ENCODE measurements around the gene CEP76. TPM values are rescaled to one million over a fixed set of nuclear protein-coding genes. Genes with fewer than 3 reads are reported as not detected.
A peak's percentile ranks its signal among the peaks of the same experiment; 100 is the strongest.

The CEP76 gene
- total RNA-seq, 1 donor from 2014 or later, result 9.5 TPM

GRCh38 chr18:12751503-12751884 is 49.0 kb upstream of the CEP76 start:
- FAIRE-seq, result no peak
- H3K4me2 ChIP-seq (ENCODE audit: low read length), result no peak overlapping the region
- no peaks in the 10 kb centered on the region for H3K79me2 ChIP-seq (ENCODE audit: insufficient read depth, low read length)

GRCh38 chr18:12750715-12751502 is 48.4 kb upstream of the CEP76 start:
- no peak overlapping the region for H2AFZ ChIP-seq (ENCODE audit: low read depth, low read length)
- H3K9me3 ChIP-seq (ENCODE audit: insufficient read depth, low read depth, low read length), result no peaks in the 10 kb centered on the region
- no peaks in the 10 kb centered on the region for H3K36me3 ChIP-seq (ENCODE audit: insufficient read depth, low read length)
- DNase-seq (ENCODE audit: low read depth) (no peak), FAIRE-seq (no peak)
- Mint-ChIP-seq H3K27ac (ENCODE audit: unreplicated experiment) (no peak overlapping the region), H3K4me1 (ENCODE audit: low read depth, unreplicated experiment) (peaks cover 19% of the 10 kb centered on the region), H3K36me3 (ENCODE audit: low read depth, unreplicated experiment) (no peaks in the 10 kb centered on the region), H3K4me3 (ENCODE audit: unreplicated experiment) (no peak overlapping the region), H3K27me3 (ENCODE audit: low read depth, unreplicated experiment) (no peaks in the 10 kb centered on the region), H3K9me3 (ENCODE audit: unreplicated experiment) (peaks cover 2% of the 10 kb centered on the region)
- TF ChIP-seq CTCF (IDR thresholded peaks at IDR 0.05; ENCODE audit: insufficient read depth, low read depth, low read length), result no peak
- TF ChIP-seq EZH2 (IDR thresholded peaks at IDR 0.05; ENCODE audit: insufficient read depth, low read length), result no peak
- no peak overlapping the region for H3K4me3 ChIP-seq (ENCODE audit: insufficient read depth, low read depth, low read length)
- no peaks in the 10 kb centered on the region for H3K79me2 ChIP-seq (ENCODE audit: insufficient read depth, low read length)
- no peaks in the 10 kb centered on the region for H3K4me1 ChIP-seq (ENCODE audit: insufficient read depth, low read length)
- H3K9ac ChIP-seq (ENCODE audit: low read length), result no peak overlapping the region
- no peak overlapping the region for H3K27ac ChIP-seq (ENCODE audit: low read depth, low read length)
- no peaks in the 10 kb centered on the region for H4K20me1 ChIP-seq (ENCODE audit: insufficient read depth, low read length)
- no peaks in the 10 kb centered on the region for H3K27me3 ChIP-seq (ENCODE audit: insufficient read depth, low read length)
- no peak overlapping the region for H3K4me2 ChIP-seq (ENCODE audit: low read length)

More at GRCh38 chr18:12751503-12751884, 49.0 kb upstream of the CEP76 start:
- Histone ChIP-seq H3K27ac (ENCODE audit: low read depth, low read length) (no peak overlapping the region), H3K27me3 (ENCODE audit: insufficient read depth, low read length) (no peaks in the 10 kb centered on the region), H3K9ac (ENCODE audit: low read length) (no peak overlapping the region), H3K4me1 (ENCODE audit: insufficient read depth, low read length) (no peaks in the 10 kb centered on the region), H3K36me3 (ENCODE audit: insufficient read depth, low read length) (no peaks in the 10 kb centered on the region), H3K4me3 (ENCODE audit: insufficient read depth, low read depth, low read length) (no peak overlapping the region), H2AFZ (ENCODE audit: low read depth, low read length) (no peak overlapping the region), H4K20me1 (ENCODE audit: insufficient read depth, low read length) (no peaks in the 10 kb centered on the region), H3K9me3 (ENCODE audit: insufficient read depth, low read depth, low read length) (no peaks in the 10 kb centered on the region)
- TF ChIP-seq EZH2 (IDR thresholded peaks at IDR 0.05; ENCODE audit: insufficient read depth, low read length) (no peak), CTCF (IDR thresholded peaks at IDR 0.05; ENCODE audit: insufficient read depth, low read depth, low read length) (no peak)
- Mint-ChIP-seq H3K4me1 (ENCODE audit: low read depth, unreplicated experiment) (peaks cover 19% of the 10 kb centered on the region), H3K4me3 (ENCODE audit: unreplicated experiment) (no peak overlapping the region), H3K9me3 (ENCODE audit: unreplicated experiment) (peaks cover 2% of the 10 kb centered on the region), H3K27me3 (ENCODE audit: low read depth, unreplicated experiment) (no peaks in the 10 kb centered on the region), H3K27ac (ENCODE audit: unreplicated experiment) (no peak overlapping the region), H3K36me3 (ENCODE audit: low read depth, unreplicated experiment) (no peaks in the 10 kb centered on the region)
- no peak for DNase-seq (ENCODE audit: low read depth)

- no peaks in the 10 kb centered on the region for H3K9me3 ChIP-seq (ENCODE audit: insufficient read depth, low read depth, low read length)
- H3K9ac ChIP-seq (ENCODE audit: low read length), result no peak overlapping the region
- no peak overlapping the region for H3K4me3 Mint-ChIP-seq (ENCODE audit: unreplicated experiment)
- no peak overlapping the region for H3K27ac ChIP-seq (ENCODE audit: low read depth, low read length)
- H3K27ac Mint-ChIP-seq (ENCODE audit: unreplicated experiment), result no peak overlapping the region
- no peaks in the 10 kb centered on the region for H4K20me1 ChIP-seq (ENCODE audit: insufficient read depth, low read length)
- H3K36me3 ChIP-seq (ENCODE audit: insufficient read depth, low read length), result no peaks in the 10 kb centered on the region
- H3K4me1 ChIP-seq (ENCODE audit: insufficient read depth, low read length), result no peaks in the 10 kb centered on the region
- H3K4me2 ChIP-seq (ENCODE audit: low read length), result no peak overlapping the region
- H3K36me3 Mint-ChIP-seq (ENCODE audit: low read depth, unreplicated experiment), result no peaks in the 10 kb centered on the region
- H3K27me3 Mint-ChIP-seq (ENCODE audit: low read depth, unreplicated experiment), result no peaks in the 10 kb centered on the region
- peaks cover 2% of the 10 kb centered on the region for H3K9me3 Mint-ChIP-seq (ENCODE audit: unreplicated experiment)
- no peaks in the 10 kb centered on the region for H3K79me2 ChIP-seq (ENCODE audit: insufficient read depth, low read length)
- no peak overlapping the region for H3K4me3 ChIP-seq (ENCODE audit: insufficient read depth, low read depth, low read length)
- H3K27me3 ChIP-seq (ENCODE audit: insufficient read depth, low read length), result no peaks in the 10 kb centered on the region
- DNase-seq (ENCODE audit: low read depth) (peak; percentile 22), FAIRE-seq (no peak)
- no peak for TF ChIP-seq CTCF (IDR thresholded peaks at IDR 0.05; ENCODE audit: insufficient read depth, low read depth, low read length)
- no peak for TF ChIP-seq EZH2 (IDR thresholded peaks at IDR 0.05; ENCODE audit: insufficient read depth, low read length)
- no peak overlapping the region for H2AFZ ChIP-seq (ENCODE audit: low read depth, low read length)
- peaks cover 19% of the 10 kb centered on the region for H3K4me1 Mint-ChIP-seq (ENCODE audit: low read depth, unreplicated experiment)
Measured at GRCh38 chr18:12750076-12750714, 47.7 kb upstream of the CEP76 start.
